Fibroblast of lung (primary cell): ENCODE measurements around the gene TRUB2. TPM values are rescaled to one million over a fixed set of nuclear protein-coding genes. Genes with fewer than 3 reads are reported as not detected.

ENCODE experiments used
- DNase-seq, 2 donors: peaks; one replicate each; pipeline versions ENCODE4 v3.0.0 to v3.0.0-alpha.2; 2010; ENCODE audit warnings: low read depth in 2 of 2
- H2AFZ ChIP-seq: 2 replicates; pipeline ENCODE4 v1.5.1; 2012; ENCODE audit warnings: low read length, control low read depth, inconsistent platforms
- H3K27ac ChIP-seq: 2 replicates; pipeline ENCODE4 v1.5.1; 2011; ENCODE audit warnings: low read length, control low read depth; ENCODE audit not compliant: insufficient read depth
- H3K27me3 ChIP-seq: 2 replicates; pipeline ENCODE4 v1.5.1; 2011; ENCODE audit warnings: mild to moderate bottlenecking, low read length; ENCODE audit not compliant: control insufficient read depth, insufficient read depth
- H3K36me3 ChIP-seq: 2 replicates; pipeline ENCODE4 v1.5.1; 2011; ENCODE audit warnings: low read length; ENCODE audit not compliant: control insufficient read depth, insufficient read depth
- H3K4me1 ChIP-seq: 2 replicates; pipeline ENCODE4 v1.5.1; 2011; ENCODE audit warnings: low read length; ENCODE audit not compliant: control insufficient read depth, insufficient read depth; ENCODE audit errors: extremely low read depth
- H3K4me2 ChIP-seq: 2 replicates; pipeline ENCODE4 v1.5.1; 2011; ENCODE audit warnings: low read length, control low read depth; ENCODE audit not compliant: insufficient read depth; ENCODE audit errors: extremely low read depth
- H3K4me3 ChIP-seq, 4 experiments: fragments of 200-600 bp in 1 of 4; sonication (generic) in 1 of 4; replicated peaks in 1 of 4; 2 replicates each; pipeline ENCODE4 v1.5.1; 2011 to 2016; ENCODE audit warnings: low read length in 4 of 4, low read depth in 3 of 4, mild to moderate bottlenecking in 3 of 4, control low read depth in 2 of 4, inconsistent platforms in 1 of 4, mixed read lengths in 1 of 4; ENCODE audit not compliant: insufficient read depth in 1 of 4; ENCODE audit errors: control extremely low read depth in 1 of 4
- H3K79me2 ChIP-seq: 2 replicates; pipeline ENCODE4 v1.5.1; 2012; ENCODE audit warnings: mild to moderate bottlenecking, low read length, inconsistent platforms; ENCODE audit not compliant: control insufficient read depth, insufficient read depth
- H3K9ac ChIP-seq: 2 replicates; pipeline ENCODE4 v1.5.1; 2011; ENCODE audit warnings: mild to moderate bottlenecking, low read length, control low read depth; ENCODE audit not compliant: insufficient read depth
- H3K9me3 ChIP-seq: 2 replicates; pipeline ENCODE4 v1.5.1; 2012; ENCODE audit warnings: low read depth, low read length; ENCODE audit not compliant: control insufficient read depth, insufficient read depth
- H4K20me1 ChIP-seq: 2 replicates; pipeline ENCODE4 v1.5.1; 2011; ENCODE audit warnings: low read length; ENCODE audit not compliant: control insufficient read depth, insufficient read depth; ENCODE audit errors: extremely low read depth
- CTCF ChIP-seq, 2 donors: IDR thresholded peaks in 1 of 2; conservative IDR thresholded peaks in 1 of 2; 1 replicate in 1 of 2; 2 replicates in 1 of 2; pipeline ENCODE4 v1.5.1; 2011 to 2012; ENCODE audit warnings: low read length in 2 of 2, control low read depth in 1 of 2, inconsistent platforms in 1 of 2, low read depth in 1 of 2, mild to moderate bottlenecking in 1 of 2
- EZH2 ChIP-seq: IDR thresholded peaks from 2 replicates; pipeline ENCODE4 v1.5.1; 2012; ENCODE audit warnings: low read length, control low read depth, mild to moderate bottlenecking; ENCODE audit errors: missing control alignments
- polyA plus RNA-seq, 2 donors: library from polyadenylated mRNA; depleted of rRNA in 1 of 2; stranded (reverse) in 1 of 2; unstranded in 1 of 2; fragments of >200 nt; gene quantifications; 2 replicates each; pipeline ENCODE4 v1.2.1, GENCODE V29; 2011 to 2012; ENCODE audit warnings: missing spikeins in 1 of 2
- total RNA-seq: library from RNA; depleted of rRNA; stranded (reverse); fragments of >200 nt; gene quantifications from 2 replicates; pipeline ENCODE4 v1.2.1, GENCODE V29; 2014

TRUB2 gene
- total and polyA plus RNA-seq, 2 donors (not counting 1 experiment from before 2014, with no cell fraction given): 10.4 to 22.6 TPM

GRCh38 chr9:128333451-128333869 lies 11.2 kb upstream of the TRUB2 start:
- H4K20me1 ChIP-seq: no peaks in the 10 kb centered on the region
- H3K4me3 ChIP-seq: no peak overlapping the region
- H3K9me3 ChIP-seq: no peaks in the 10 kb centered on the region
- H3K36me3 ChIP-seq: peaks cover 1% of the 10 kb centered on the region
- DNase-seq: no peak
- H3K27ac ChIP-seq: no peak overlapping the region
- H3K9ac ChIP-seq: no peak overlapping the region
- H2AFZ ChIP-seq: no peak overlapping the region
- no peaks in the 10 kb centered on the region for H3K79me2 ChIP-seq
- H3K27me3 ChIP-seq: no peaks in the 10 kb centered on the region
- TF ChIP-seq EZH2 (no peak), CTCF (conservative IDR thresholded peaks at IDR 0.05 in 1 of 2, IDR thresholded peaks at IDR 0.05 in 1 of 2; ENCODE audit: low read depth in 1 of 2, low read length in 2 of 2) (no peak)
- H3K4me1 ChIP-seq: peaks cover 2% of the 10 kb centered on the region
- H3K4me2 ChIP-seq: no peak overlapping the region

GRCh38 chr9:128325629-128326028 lies 3.4 kb upstream of the TRUB2 start:
- Histone ChIP-seq H3K27ac (no peak overlapping the region), H3K79me2 (peaks cover 29% of the 10 kb centered on the region), H2AFZ (no peak overlapping the region), H3K9me3 (no peaks in the 10 kb centered on the region), H3K4me3 (no peak overlapping the region), H3K9ac (no peak overlapping the region), H3K4me2 (no peak overlapping the region), H3K36me3 (peaks cover 11% of the 10 kb centered on the region), H3K27me3 (no peaks in the 10 kb centered on the region), H3K4me1 (peaks cover 11% of the 10 kb centered on the region), H4K20me1 (no peaks in the 10 kb centered on the region)
- TF ChIP-seq CTCF (conservative IDR thresholded peaks at IDR 0.05 in 1 of 2, IDR thresholded peaks at IDR 0.05 in 1 of 2; ENCODE audit: low read depth in 1 of 2, low read length in 2 of 2) (no peak), EZH2 (no peak)
- DNase-seq: no peak

GRCh38 chr9:128324401-128324800 lies 2.2 kb upstream of the TRUB2 start:
- Histone ChIP-seq H4K20me1 (no peaks in the 10 kb centered on the region), H2AFZ (no peak overlapping the region), H3K4me2 (no peak overlapping the region), H3K79me2 (peaks cover 29% of the 10 kb centered on the region), H3K9me3 (no peaks in the 10 kb centered on the region), H3K4me3 (no peak overlapping the region), H3K4me1 (peaks cover 11% of the 10 kb centered on the region), H3K9ac (no peak overlapping the region), H3K27ac (no peak overlapping the region), H3K27me3 (no peaks in the 10 kb centered on the region), H3K36me3 (peaks cover 11% of the 10 kb centered on the region)
- TF ChIP-seq CTCF (conservative IDR thresholded peaks at IDR 0.05 in 1 of 2, IDR thresholded peaks at IDR 0.05 in 1 of 2; ENCODE audit: low read depth in 1 of 2, low read length in 2 of 2) (no peak), EZH2 (no peak)
- DNase-seq: no peak
